GM13976 (cell line): ENCODE results near the gene SMTNL2.

Experiments used
- DNase-seq: peaks from one replicate; pipeline ENCODE4 v3.0.0; 2012; ENCODE audit warnings: low spot score
- in situ Hi-C: fragments of 300-500 bp; cut with MboI; formaldehyde crosslinking; loops from one replicate; pipeline ENCODE4 v1.12.0; 2022; ENCODE audit warnings: low sequenced_read_pairs, mixed read lengths, inconsistent platforms; ENCODE audit not compliant: unreplicated experiment
- TF ChIP-seq, protein P1 (sequence below): IDR thresholded peaks from 2 replicates; pipeline ENCODE4 v1.5.1; 2012; ENCODE audit warnings: borderline replicate concordance, mild to moderate bottlenecking; ENCODE audit not compliant: insufficient read depth; ENCODE audit errors: extremely low read depth, missing control alignments, control extremely low read depth

Gene SMTNL2

DNA sequence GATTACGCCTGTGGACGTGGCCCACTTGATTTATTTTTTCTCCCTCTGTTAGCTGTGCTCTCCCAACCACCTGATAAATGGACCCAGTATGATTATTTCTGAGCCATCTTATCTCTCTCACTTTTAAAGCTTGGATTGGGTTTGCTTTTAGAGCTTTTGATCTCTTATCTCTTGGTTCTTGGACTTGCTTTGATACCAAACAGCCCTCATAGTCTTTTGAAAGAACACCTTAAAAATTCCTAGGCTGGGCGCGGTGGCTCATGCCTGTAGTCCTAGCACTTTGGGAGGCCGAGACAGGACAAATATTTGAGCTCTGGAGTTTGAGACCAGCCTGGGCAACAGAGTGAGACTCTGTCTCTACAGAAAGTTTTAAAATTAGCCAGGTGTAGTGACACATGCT lies 25.8 kb downstream of the SMTNL2 start:
- no peak for DNase-seq
- TF ChIP-seq, protein P1, sequence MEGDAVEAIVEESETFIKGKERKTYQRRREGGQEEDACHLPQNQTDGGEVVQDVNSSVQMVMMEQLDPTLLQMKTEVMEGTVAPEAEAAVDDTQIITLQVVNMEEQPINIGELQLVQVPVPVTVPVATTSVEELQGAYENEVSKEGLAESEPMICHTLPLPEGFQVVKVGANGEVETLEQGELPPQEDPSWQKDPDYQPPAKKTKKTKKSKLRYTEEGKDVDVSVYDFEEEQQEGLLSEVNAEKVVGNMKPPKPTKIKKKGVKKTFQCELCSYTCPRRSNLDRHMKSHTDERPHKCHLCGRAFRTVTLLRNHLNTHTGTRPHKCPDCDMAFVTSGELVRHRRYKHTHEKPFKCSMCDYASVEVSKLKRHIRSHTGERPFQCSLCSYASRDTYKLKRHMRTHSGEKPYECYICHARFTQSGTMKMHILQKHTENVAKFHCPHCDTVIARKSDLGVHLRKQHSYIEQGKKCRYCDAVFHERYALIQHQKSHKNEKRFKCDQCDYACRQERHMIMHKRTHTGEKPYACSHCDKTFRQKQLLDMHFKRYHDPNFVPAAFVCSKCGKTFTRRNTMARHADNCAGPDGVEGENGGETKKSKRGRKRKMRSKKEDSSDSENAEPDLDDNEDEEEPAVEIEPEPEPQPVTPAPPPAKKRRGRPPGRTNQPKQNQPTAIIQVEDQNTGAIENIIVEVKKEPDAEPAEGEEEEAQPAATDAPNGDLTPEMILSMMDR, result no peak
- in situ Hi-C loops, result no loop called here

DNA sequence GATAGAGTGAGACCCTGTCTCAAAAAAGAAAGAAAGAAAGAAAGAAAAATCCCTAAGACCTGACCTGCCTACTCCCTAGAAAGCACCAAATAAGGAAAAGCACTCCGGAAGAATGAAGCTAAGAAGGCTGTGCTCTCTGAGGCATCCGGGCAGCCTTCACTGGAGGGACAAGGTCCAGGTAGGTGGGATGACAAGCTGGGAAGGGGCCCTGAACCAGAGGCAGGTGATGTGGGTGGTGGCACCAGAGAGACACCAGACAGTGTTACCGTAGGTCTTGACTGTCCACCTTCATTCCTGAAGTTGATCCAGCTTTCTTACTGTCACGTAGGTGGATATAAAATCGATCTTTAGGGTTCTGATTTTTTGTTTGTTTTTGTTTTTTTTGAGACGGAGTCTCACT lies 26.3 kb downstream of the SMTNL2 start:
- DNase-seq, result no peak
- in situ Hi-C loops, result no loop called here
- TF ChIP-seq, protein P1, result no peak

DNA sequence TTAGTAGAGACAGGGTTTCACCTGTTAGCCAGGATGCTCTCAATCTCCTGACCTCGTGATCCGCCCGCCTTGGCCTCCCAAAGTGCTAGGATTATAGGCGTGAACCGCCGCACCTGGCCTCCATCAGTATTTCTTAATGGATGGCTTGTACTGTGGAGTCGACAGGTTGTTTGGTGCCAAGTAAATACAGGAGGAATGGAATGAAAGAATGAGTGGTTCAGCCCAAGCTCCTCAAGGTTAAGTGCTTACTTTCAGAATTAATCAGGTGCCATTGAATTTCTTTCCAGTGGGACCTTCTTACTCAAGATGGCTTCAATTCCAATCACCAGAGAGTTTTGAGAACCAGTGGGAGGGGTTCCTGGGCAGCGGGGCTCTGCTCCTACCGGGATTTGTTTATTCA lies 32.1 kb downstream of the SMTNL2 start:
- in situ Hi-C loops, result no loop called here
- no peak for DNase-seq
- TF ChIP-seq, protein P1, result no peak

DNA sequence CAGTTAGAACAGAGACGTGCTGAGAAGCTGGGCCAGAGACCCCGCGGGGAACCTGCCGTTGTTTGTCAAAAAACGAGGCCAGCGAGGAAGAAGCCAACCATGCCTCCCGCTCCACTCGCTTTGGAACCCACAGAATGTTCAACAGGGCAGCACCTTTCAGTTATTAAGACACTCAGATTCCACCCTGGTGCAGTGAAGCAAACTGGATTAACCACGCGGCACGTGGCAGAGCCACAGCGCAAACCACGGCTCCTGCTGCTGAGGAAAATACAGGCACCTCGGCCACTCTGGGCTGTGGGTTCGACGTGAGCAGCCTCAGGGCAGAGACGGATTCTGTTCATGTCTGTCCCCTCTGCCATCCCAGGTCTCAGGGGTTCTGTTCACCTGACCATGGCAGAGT lies 32.8 kb downstream of the SMTNL2 start:
- TF ChIP-seq, protein P1, result no peak
- in situ Hi-C loops, result no loop called here
- DNase-seq, result no peak

DNA sequence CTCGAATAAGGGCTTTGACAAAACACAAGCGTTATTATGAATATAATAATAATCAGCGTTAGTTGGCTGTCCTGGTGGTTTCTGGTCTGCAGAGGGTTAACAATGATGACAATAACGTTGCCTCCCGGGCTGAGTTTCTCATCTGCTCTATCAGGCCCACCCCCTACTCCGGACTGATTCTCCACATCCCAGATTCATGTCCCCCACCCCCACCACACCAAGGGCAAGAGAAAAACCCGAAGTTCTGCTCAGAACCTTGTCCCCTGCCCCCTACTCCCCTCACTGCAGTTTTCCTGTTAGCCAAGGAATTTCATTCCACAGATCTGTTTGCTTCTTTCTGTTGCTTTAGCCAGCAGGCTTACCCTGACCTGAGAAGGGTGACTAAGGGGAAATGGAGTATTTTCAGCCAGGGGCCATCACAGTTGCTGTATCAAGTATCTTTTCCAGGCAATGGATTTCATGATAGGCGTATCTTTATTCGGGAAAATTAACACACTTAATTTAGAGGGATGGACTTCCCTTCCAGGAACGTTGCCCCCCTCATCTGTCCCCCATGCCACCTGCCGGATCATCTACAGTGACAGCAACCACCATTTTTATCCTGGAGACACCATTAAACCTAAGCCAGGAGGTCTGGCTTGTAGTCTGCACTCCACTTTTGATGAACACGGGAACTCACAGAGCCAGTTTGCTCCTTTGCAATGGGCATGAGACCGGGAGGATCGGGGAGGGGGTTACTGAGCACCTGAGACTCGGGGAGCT lies 33.4 kb downstream of the SMTNL2 start:
- TF ChIP-seq, protein P1, result no peak
- DNase-seq, result no peak
- in situ Hi-C loops, result no loop called here

DNA sequence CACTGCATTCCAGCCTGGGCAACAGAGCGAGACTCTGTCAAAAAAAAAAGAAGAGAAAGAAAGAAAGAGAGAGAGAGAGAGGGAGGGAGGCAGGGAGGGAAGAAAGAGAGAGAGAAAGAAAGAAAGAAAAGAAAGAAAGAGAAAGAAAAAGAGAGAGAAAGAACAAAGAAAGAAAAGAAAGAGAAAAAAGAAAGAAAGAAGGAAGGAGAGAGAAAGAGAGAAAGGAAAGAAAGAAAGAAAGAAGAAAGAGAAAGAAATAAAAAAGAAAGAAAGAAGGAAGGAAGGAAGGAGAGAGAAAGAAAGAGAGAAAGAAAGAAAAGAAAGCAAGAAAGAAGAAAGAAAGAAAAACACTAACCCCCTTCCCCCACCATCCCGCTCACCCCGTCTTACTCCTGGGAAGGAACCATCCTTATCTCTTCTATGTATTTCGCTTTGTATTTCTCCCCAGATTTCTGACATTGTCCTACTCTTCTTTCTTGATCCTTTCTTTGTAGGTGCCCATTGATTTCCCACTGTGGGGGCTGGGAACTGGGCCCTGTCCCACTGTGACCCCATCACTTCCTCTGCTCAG lies 36.3 kb downstream of the SMTNL2 start:
- in situ Hi-C loops, result loop anchor here (5.0 to 10.0 kb wide), 2 partner anchors 53 to 186 kb away; partner anchors contain the start of gene SPNS3
- no peak for DNase-seq
- TF ChIP-seq, protein P1, result no peak
